Measurements from ENCODE around the gene PLD6.

The PLD6 gene

DNA sequence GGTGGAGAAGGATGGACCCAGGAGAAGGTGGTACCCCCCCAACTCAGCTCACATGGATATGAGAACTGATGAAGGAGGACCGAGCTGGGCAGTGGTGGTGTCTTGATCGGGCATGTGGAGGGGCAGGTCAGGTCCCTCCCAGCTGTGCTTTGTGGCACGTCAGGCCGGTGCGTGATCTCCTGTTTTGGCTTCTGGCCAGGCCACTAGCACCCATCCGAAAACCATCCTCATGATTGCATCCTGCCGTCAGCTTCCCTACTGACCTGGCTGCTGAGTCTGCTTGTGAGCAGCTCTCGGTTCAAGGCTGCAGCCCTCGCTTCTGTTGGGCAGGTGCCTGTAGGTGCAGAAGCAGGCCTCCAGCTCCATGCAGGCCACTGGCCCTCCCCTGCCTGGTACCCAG, 53.1 kb downstream of the PLD6 start:
- DNase-seq = no peak

DNA sequence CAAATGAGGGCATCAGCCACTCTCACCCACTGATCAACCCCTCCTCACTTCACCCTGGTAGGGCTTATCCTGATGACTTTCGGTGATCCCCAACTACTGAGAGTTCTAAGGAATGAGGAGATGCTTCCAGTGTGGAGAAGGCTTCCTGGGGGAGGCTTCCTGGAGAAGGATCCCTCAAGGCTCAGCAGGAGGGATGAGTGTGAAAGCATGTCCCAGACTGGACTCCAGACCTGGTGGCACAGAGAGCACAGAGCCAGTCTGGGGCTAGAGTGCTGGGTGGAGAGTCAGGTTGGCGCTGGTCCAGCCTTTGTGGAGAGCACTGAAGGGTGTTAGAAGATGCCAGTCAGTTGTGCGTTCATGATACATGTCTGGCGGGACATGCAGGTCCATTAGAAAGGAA, 53.7 kb downstream of the PLD6 start:
- DNase-seq = no peak

- no peak for DNase-seq
Measured at GRCh38 chr17:17151962-17152361, 54.2 kb downstream of the PLD6 start.

DNA sequence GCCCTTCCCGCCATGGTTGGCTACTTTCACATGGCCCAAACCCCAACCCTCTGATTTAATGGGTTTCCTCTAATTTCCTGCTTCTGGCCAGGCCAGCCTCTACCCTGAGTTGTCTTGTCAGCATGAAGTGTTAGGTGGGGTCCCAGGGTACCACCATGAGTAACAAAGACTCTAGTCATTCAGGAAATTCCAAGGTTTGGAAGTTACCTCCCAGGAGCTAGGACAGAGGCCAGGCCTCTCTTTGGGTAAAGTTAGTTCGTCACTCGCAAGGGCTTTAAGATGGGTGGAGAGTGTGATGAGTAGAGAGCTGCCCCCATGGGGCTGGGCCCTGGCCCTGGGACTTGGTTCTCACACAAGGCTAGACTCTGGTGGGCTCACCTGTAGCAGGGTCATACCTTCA, 54.6 kb downstream of the PLD6 start:
- no peak for DNase-seq

- no peak for DNase-seq
Measured at GRCh38 chr17:17151055-17151454, 55.1 kb downstream of the PLD6 start.
